Measurements from ENCODE around the gene NPIPB2.
"Not testable (repeated sequence)": the region's sequence is repeated elsewhere in the genome, so short reads cannot be mapped to it uniquely, and the experiment has no call there.

Gene NPIPB2

GRCh38 chr16:11957591-11958395 lies 15.9 kb upstream of the NPIPB2 start:
- no peak for DNase-seq (ENCODE audit: low spot score)

- no peak for DNase-seq (ENCODE audit: low spot score)
These were observed 14.7 kb upstream of the NPIPB2 start for GRCh38 chr16:11956558-11956957.

- DNase-seq (ENCODE audit: low spot score): no peak
These were observed 13.9 kb upstream of the NPIPB2 start for GRCh38 chr16:11955713-11956123.

GRCh38 chr16:11953576-11953975 lies 11.7 kb upstream of the NPIPB2 start:
- DNase-seq (ENCODE audit: low spot score): not testable (repeated sequence)

DNA sequence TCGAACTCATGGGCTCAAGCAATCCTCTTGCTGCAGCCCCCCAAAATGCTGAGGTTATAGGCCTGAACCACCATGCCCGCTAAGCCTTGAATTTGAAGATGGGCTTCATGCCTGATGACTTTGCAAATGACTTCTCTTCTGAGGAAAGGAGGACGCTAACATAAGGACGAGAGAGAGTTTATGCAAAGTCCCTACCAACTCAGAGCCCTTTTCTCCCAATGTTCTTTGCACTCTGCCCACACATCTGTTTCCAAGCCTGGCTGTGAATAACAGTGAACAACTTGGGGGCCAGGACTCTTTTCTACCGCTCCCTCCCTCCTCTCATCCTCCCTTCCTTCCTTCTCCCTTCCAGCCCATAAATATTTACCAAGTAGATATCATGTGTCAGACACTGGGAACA lies 8.5 kb upstream of the NPIPB2 start:
- no peak for DNase-seq (ENCODE audit: low spot score)

DNA sequence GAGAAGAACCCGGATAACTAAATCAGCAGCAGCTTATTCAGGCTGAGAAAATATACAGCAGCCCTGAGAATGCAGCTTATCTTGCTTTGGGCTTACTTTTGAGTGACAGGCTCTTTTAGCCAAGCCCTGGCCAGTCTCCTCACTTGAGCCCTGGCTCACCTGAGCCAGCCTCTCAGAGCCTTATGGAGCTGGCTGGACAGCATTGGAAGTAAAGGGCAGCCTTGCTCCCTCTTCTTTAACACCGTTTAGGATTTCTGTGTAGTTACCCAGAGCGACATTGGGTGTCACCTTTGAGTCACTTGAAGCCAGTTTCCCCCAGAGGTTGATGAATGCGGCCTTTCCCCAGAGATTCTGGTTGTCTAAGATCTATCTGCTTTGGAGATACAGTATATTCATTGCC lies 7.7 kb upstream of the NPIPB2 start:
- DNase-seq (ENCODE audit: low spot score): peak; percentile 57

- DNase-seq (ENCODE audit: low spot score): no peak
These were observed 7.0 kb upstream of the NPIPB2 start for GRCh38 chr16:11948819-11949218.

DNA sequence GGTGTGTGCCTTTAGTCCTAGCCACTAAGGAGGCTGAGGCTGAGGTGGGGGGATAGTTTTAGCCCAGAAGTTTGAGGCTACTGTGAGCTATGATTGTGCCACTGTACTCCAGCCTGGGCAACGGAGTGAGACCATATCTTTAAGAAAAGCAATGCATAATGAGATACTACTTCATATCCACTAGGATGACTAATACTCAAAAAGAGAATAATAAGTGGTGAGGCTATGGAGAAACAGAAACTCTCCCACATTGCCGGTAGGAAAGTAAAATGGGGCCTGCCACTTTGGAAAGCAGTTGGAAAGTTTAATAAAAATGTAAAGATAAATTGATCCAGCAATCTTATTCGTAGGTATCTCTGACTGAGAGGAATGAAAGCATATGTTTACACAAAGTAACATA lies 4.6 kb upstream of the NPIPB2 start:
- DNase-seq (ENCODE audit: low spot score): no peak

- peak; percentile 49 for DNase-seq (ENCODE audit: low spot score)
These were observed 14.5 kb downstream of the NPIPB2 start for GRCh38 chr16:11927350-11927749.

DNA sequence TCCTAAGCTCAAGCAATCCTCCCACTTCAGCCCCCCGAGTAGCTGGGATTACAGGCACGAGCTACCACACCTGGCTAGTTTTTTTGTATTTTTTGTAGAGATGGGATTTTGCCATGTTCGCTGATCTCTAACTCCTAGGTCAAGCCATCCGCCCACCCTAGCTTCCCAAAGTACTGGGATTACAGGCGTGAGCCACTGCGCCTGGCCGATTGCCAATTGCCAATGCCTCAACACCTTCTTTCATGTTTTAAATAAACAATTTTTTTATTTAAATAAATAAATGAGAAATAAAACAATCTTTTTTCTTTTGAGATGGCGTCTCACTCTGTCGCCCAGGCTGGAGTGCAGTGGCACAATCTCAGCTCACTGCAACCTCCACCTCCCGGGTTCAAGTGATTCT lies 17.8 kb downstream of the NPIPB2 start:
- not testable (repeated sequence) for DNase-seq (ENCODE audit: low spot score)

- no peak for DNase-seq (ENCODE audit: low spot score)
These were observed 25.1 kb downstream of the NPIPB2 start for GRCh38 chr16:11916524-11917285.

GRCh38 chr16:11915644-11916523 lies 26.0 kb downstream of the NPIPB2 start, which contains the start of gene GSPT1:
TSS of gene GSPT1 (minus strand) at chr16:11915956. CDS start at chr16:11915720, 236 bp downstream.
- DNase-seq (ENCODE audit: low spot score): peak; percentile 99

DNA sequence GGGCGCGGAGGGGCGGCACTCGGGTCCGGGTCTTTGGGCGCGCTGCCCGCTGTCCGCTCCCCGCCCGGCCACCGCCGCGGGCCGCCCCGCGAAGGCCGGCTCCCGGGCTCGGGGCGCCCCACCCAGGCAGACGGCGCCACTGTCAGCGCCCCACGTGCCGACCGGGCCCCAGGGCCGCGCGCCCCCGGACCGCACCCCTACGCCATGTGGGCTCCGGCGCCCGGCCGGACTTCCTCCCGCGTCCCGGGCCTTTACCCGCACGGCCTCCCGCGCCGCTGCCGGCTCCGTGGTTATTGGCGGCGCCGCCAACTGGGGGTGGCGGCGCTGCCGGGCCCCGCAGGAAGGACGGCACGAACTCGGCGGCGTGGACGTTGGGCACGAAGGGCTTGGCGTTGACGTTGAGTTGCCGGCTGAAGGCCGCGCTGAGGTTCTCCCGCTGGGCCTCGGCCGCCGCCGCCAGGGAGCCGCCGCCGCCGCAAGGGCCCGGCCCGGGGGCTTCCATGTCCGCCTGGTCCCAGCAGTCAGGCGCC lies 26.7 kb downstream of the NPIPB2 start:
- peak; percentile 50 for DNase-seq (ENCODE audit: low spot score)

GRCh38 chr16:11914210-11915113 lies 27.4 kb downstream of the NPIPB2 start:
- DNase-seq (ENCODE audit: low spot score): peak; percentile 60

DNA sequence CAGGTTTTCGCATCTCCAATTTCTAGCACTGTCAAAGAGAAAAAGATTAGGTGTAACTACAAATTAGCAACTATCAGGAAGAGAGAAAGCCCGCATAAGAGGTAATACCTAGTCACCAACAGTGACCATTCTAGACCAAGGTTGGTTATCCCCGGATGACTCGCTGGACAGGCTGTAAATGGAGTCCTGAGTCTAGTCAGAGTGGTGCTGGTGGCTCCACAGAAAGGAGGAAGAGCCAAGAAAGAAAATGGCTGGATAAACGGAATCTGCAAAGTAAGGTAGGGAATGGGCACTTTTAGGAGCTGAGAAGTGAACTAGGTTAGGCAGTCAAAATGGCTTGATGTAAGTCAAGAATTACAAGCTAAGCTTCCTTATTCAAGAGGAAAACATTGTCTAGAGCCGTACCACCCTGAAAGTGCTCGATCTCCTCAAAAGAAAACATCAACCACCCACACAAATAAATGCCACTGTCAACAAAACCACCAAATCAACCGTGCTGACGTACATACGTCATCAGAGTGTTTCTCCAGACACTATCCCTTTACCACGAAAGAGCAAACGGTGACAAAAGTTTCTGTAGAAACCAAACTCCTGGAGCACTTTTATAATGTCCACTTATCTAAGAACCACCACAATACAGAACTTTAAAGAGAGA lies 28.3 kb downstream of the NPIPB2 start:
- peak; percentile 44 for DNase-seq (ENCODE audit: low spot score)

GRCh38 chr16:11909653-11910545 lies 31.9 kb downstream of the NPIPB2 start:
- no peak for DNase-seq (ENCODE audit: low spot score)

DNA sequence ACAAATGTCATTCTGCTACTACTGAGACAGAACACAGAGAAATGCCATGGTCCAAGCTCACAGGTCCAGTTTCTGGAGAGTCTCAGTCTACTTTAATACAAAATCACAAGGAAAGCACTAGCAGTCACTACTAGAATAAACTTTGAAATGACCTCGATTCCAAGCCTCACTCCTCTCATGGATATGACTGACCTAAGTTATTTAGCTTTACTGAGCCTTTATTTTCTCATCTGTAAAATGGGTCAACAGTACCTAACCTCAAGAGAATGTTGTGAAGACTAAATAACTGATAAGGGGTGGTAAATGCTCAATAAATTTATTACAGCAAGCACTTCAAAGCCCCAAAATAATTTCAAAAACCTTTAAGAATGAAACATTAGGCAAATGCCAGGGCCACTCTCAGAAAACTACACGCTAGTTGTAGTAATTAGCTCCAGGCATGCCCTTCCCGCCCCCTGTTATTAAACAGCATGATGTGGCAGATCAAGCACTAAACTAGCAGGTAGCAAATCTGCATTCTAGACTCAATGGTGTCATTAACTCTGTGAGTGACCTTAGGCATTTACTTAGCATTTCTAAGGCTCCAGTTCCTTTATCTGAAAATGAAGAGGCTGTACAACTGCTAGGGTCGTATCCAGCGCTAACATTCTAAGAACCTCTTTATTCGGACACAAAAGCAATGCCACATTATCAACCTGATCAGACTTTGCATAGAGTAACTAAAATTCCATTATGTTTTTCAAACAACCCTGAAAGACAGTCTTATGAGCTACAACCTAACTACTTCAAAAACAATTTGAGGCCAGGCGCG lies 34.5 kb downstream of the NPIPB2 start:
- no peak for DNase-seq (ENCODE audit: low spot score)

- no peak for DNase-seq (ENCODE audit: low spot score)
These were observed 37.9 kb downstream of the NPIPB2 start for GRCh38 chr16:11903906-11904305.
